MCF 10A (cell line): ENCODE measurements around the gene C6orf141. TPM values are rescaled to one million over a fixed set of nuclear protein-coding genes. Genes with fewer than 3 reads are reported as not detected.

ENCODE experiments used
- BruUV-seq: library from RNA; stranded (reverse); fragments of 400-500 nt; replicated peaks from 2 replicates; lab custom pipeline; 2021; lab: Mats Ljungman, UMichigan
- CTCF ChIA-PET: fragments of 300-600 bp; sonication (Branson Sonifier 250); formaldehyde crosslinking; extraction: SDS; loops from one replicate; lab custom pipeline; 2021; ENCODE audit warnings: antibody characterized with exemption, inconsistent platforms; lab: Yijun Ruan, JAX
- POLR2A ChIA-PET: fragments of 300-600, 350-650 bp; sonication (Branson Sonifier 250); formaldehyde crosslinking; extraction: SDS; loops from one replicate; lab custom pipeline; 2020; ENCODE audit warnings: antibody characterized with exemption, inconsistent platforms; lab: Yijun Ruan, JAX
- DNase-seq: peaks from one replicate; pipeline ENCODE4 v3.0.0-alpha.2; 2018; ENCODE audit not compliant: unreplicated experiment
- H3K27ac Mint-ChIP-seq: one replicate; pipeline ENCODE4 v1.8.0; 2022; ENCODE audit warnings: mild to moderate bottlenecking, low read depth, mixed read lengths; ENCODE audit not compliant: unreplicated experiment
- H3K27me3 Mint-ChIP-seq: one replicate; pipeline ENCODE4 v1.8.0; 2022; ENCODE audit warnings: mixed read lengths; ENCODE audit not compliant: insufficient read depth, unreplicated experiment
- H3K36me3 Mint-ChIP-seq: one replicate; pipeline ENCODE4 v1.8.0; 2022; ENCODE audit warnings: mild to moderate bottlenecking, moderate library complexity, mixed read lengths; ENCODE audit not compliant: insufficient read depth, unreplicated experiment
- H3K4me1 Mint-ChIP-seq: one replicate; pipeline ENCODE4 v1.8.0; 2022; ENCODE audit warnings: mixed read lengths; ENCODE audit not compliant: insufficient read depth, unreplicated experiment
- H3K4me3 Mint-ChIP-seq: one replicate; pipeline ENCODE4 v1.8.0; 2022; ENCODE audit warnings: mild to moderate bottlenecking, moderate library complexity, mixed read lengths; ENCODE audit not compliant: unreplicated experiment
- H3K9me3 Mint-ChIP-seq: one replicate; pipeline ENCODE4 v1.8.0; 2022; ENCODE audit warnings: mixed read lengths; ENCODE audit not compliant: unreplicated experiment
- intact Hi-C: fragments of 100-400 bp; cut with micrococcal nuclease; formaldehyde crosslinking; loops from 2 replicates; pipeline ENCODE4 v1.14.1; 2022
- total RNA-seq: library from RNA; stranded (reverse); gene quantifications from 2 replicates; pipeline ENCODE4 v1.2.3, GENCODE V29; 2022
- TF ChIP-seq, protein P1 (sequence below): fragments of 200-600 bp; IDR thresholded peaks from one replicate; pipeline ENCODE4 v1.8.0; 2022; ENCODE audit warnings: antibody characterized with exemption, mild to moderate bottlenecking; ENCODE audit not compliant: unreplicated experiment

Gene C6orf141
- total RNA-seq, 1 experiment from 2014 or later, result 29.9 TPM

DNA sequence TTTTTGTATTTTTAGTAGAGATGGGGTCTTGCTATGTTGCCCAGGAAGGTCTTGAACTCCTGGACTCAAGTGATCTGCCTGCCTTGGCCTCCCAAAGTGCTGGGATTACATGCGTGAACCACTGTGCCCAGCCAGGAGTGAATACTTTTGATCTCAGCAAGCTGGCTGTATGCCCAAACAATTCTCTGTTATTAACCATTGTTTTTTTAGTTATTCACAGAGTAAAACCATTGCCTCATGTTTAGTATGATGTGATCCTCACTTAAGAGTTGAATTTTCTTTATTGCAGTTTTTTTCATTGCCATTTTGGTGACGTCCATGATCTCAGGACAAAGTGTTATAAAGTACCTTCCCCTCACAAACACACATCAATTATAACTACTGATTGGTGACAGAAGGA lies 14.8 kb downstream of the C6orf141 start:
- peaks cover 12% of the 10 kb centered on the region for H3K4me1 Mint-ChIP-seq
- ChIA-PET POLR2A (interaction anchor here (1.6 kb wide), 1 partner anchor 12 kb away, joined by 7 read pairs; no protein-coding TSS in a partner anchor), CTCF (interaction anchor here (0.6 to 9.0 kb wide), 4 partner anchors 11 to 42 kb away, joined by 3 to 76 read pairs (median 8); no protein-coding TSS in a partner anchor)
- H3K27me3 Mint-ChIP-seq, result no peaks in the 10 kb centered on the region
- TF ChIP-seq, protein P1, sequence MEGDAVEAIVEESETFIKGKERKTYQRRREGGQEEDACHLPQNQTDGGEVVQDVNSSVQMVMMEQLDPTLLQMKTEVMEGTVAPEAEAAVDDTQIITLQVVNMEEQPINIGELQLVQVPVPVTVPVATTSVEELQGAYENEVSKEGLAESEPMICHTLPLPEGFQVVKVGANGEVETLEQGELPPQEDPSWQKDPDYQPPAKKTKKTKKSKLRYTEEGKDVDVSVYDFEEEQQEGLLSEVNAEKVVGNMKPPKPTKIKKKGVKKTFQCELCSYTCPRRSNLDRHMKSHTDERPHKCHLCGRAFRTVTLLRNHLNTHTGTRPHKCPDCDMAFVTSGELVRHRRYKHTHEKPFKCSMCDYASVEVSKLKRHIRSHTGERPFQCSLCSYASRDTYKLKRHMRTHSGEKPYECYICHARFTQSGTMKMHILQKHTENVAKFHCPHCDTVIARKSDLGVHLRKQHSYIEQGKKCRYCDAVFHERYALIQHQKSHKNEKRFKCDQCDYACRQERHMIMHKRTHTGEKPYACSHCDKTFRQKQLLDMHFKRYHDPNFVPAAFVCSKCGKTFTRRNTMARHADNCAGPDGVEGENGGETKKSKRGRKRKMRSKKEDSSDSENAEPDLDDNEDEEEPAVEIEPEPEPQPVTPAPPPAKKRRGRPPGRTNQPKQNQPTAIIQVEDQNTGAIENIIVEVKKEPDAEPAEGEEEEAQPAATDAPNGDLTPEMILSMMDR, result no peak
- no peak for DNase-seq
- no TSS peak for BruUV-seq
- intact Hi-C loops, result no loop called here
- H3K27ac Mint-ChIP-seq, result no peak overlapping the region
- H3K4me3 Mint-ChIP-seq, result no peak overlapping the region
- H3K36me3 Mint-ChIP-seq, result peaks cover 7% of the 10 kb centered on the region
- H3K9me3 Mint-ChIP-seq, result no peaks in the 10 kb centered on the region

DNA sequence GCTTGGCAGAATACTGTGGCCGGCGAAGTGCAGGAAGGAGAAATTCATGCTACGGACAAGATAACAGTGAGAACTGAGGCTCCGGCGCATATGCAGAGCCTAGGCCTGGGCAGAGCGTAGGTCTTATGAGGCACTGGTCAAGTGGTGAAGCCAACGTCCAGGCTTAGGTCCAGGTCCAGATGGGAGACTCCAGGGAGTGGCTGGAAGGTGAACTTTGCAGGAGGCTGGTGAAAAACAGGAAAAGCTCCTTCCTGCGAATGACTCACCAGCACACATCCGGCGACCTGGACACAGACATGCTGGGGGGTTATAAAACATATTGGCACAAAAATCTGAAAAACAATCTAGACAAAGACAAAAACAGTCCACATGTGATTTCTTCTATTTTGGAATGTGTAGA lies 15.4 kb downstream of the C6orf141 start:
- no peaks in the 10 kb centered on the region for H3K9me3 Mint-ChIP-seq
- H3K27ac Mint-ChIP-seq, result peak overlapping the region; percentile 23
- ChIA-PET CTCF (interaction anchor here (0.7 to 9.0 kb wide), 4 partner anchors 12 to 46 kb away, joined by 3 to 76 read pairs (median 8); no protein-coding TSS in a partner anchor), POLR2A (interaction anchor here (1.0 to 1.6 kb wide), 2 partner anchors 13 to 15 kb away, joined by 3 to 7 read pairs; partner anchors contain the start of gene C6orf141)
- DNase-seq, result peak; percentile 34
- peaks cover 7% of the 10 kb centered on the region for H3K36me3 Mint-ChIP-seq
- intact Hi-C loops, result no loop called here
- peaks cover 12% of the 10 kb centered on the region for H3K4me1 Mint-ChIP-seq
- no peak overlapping the region for H3K4me3 Mint-ChIP-seq
- TF ChIP-seq, protein P1, result no peak
- no TSS peak for BruUV-seq
- H3K27me3 Mint-ChIP-seq, result no peaks in the 10 kb centered on the region

DNA sequence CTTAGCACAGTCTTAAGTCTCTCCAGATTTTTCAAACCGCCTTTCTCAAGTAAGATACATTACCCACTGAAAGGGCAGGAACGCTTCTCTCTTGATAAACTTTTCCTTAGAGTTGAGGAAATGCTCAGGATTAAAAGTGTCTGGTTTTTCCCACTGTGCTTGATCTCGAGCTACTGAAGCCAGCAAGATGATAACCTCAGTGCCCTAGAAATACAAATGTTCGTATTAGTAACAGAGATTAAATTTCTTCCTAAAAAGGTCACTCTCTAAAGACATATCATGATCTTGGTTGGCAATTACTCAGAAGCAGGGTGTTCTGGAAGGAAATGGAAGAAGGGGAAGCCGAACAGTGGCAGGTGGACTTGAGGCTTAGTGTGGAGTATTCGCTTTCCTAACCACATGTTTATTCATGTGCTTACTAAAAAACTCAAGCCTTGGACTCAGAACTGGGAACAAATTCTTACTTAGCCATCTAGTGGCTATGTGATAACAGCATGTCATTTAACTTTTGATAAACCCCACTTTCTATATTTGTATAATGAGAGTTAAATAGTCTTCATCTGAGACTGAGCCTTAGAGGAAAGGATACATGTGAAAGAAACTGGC lies 20.1 kb downstream of the C6orf141 start:
- Mint-ChIP-seq H3K4me3 (no peak overlapping the region), H3K4me1 (peaks cover 10% of the 10 kb centered on the region), H3K36me3 (no peaks in the 10 kb centered on the region), H3K9me3 (no peaks in the 10 kb centered on the region), H3K27ac (no peak overlapping the region), H3K27me3 (no peaks in the 10 kb centered on the region)
- POLR2A ChIA-PET, result no interaction called here
- peak; percentile 30 for DNase-seq
- TF ChIP-seq, protein P1, result peak; percentile 15
- BruUV-seq, result no TSS peak
- CTCF ChIA-PET, result interaction anchor here (0.6 to 3.8 kb wide), 13 partner anchors 9 to 180 kb away, joined by 3 to 33 read pairs (median 4); partner anchors contain the start of gene C6orf141
- intact Hi-C loops, result loop anchor here (2.0 kb wide), 1 partner anchor 38 kb away; no protein-coding TSS in a partner anchor

DNA sequence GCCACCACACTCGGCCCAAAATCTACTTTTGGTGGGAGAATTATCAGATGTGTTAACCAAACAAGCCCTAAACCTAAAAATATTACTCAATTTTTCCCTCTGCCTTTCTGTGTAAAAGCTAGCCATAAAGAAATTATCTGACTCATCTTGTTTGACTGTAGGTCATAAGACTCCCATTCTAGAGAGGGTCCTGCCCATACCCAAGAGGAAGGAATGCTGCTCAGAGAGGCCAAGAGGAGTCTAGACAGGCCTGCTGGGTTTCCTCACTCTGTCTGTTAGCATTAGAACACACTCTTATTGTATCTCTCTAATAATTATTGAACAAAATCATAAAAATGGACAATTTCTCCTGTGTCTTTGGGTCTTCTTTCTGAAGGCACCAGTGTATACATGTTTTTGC lies 26.1 kb downstream of the C6orf141 start:
- POLR2A ChIA-PET, result no interaction called here
- no peak overlapping the region for H3K4me3 Mint-ChIP-seq
- CTCF ChIA-PET, result interaction anchor here (1.0 kb wide), 1 partner anchor 30 kb away, joined by 4 read pairs; no protein-coding TSS in a partner anchor
- no TSS peak for BruUV-seq
- no peaks in the 10 kb centered on the region for H3K9me3 Mint-ChIP-seq
- DNase-seq, result no peak
- intact Hi-C loops, result no loop called here
- no peaks in the 10 kb centered on the region for H3K4me1 Mint-ChIP-seq
- H3K27me3 Mint-ChIP-seq, result no peaks in the 10 kb centered on the region
- no peaks in the 10 kb centered on the region for H3K36me3 Mint-ChIP-seq
- TF ChIP-seq, protein P1, result no peak
- H3K27ac Mint-ChIP-seq, result no peak overlapping the region
